H9 (cell line): ENCODE data around the gene ZBTB44. TPM values are rescaled to one million over a fixed set of nuclear protein-coding genes. Genes with fewer than 3 reads are reported as not detected.

Experiments used
- DNase-seq: peaks from one replicate; pipeline ENCODE4 v3.0.0-alpha.2; 2017
- H2AFZ ChIP-seq: one replicate; pipeline ENCODE4 v1.6.1; 2013; ENCODE audit warnings: mild to moderate bottlenecking, low read length, control low read depth, moderate library complexity
- H2AK5ac ChIP-seq: 2 replicates; pipeline ENCODE4 v1.6.1; 2013; ENCODE audit warnings: low read length, control low read depth, mixed read lengths; ENCODE audit not compliant: insufficient read length
- H2BK120ac ChIP-seq: one replicate; pipeline ENCODE4 v1.6.1; 2013; ENCODE audit warnings: low read depth, mild to moderate bottlenecking, low read length, control low read depth, inconsistent platforms; ENCODE audit not compliant: poor library complexity, severe bottlenecking
- H2BK12ac ChIP-seq: 2 replicates; pipeline ENCODE4 v1.6.1; 2013; ENCODE audit warnings: low read length, control low read depth, mixed read lengths, low read depth; ENCODE audit not compliant: insufficient read length
- H2BK15ac ChIP-seq: 2 replicates; pipeline ENCODE4 v1.6.1; 2013; ENCODE audit warnings: low read depth, low read length, control low read depth
- H2BK20ac ChIP-seq: one replicate; pipeline ENCODE4 v1.6.1; 2013; ENCODE audit warnings: low read depth, mild to moderate bottlenecking, low read length, control low read depth, inconsistent platforms; ENCODE audit not compliant: poor library complexity, severe bottlenecking
- H2BK5ac ChIP-seq: 2 replicates; pipeline ENCODE4 v1.6.1; 2013; ENCODE audit warnings: low read length, control low read depth, mixed read lengths; ENCODE audit not compliant: insufficient read length
- H3K14ac ChIP-seq: 2 replicates; pipeline ENCODE4 v1.6.1; 2013; ENCODE audit warnings: low read length, control low read depth; ENCODE audit not compliant: insufficient read depth
- H3K18ac ChIP-seq: 2 replicates; pipeline ENCODE4 v1.6.1; 2013; ENCODE audit warnings: low read depth, mild to moderate bottlenecking, mixed read lengths, low read length, control low read depth; ENCODE audit not compliant: insufficient read length
- H3K23ac ChIP-seq: 2 replicates; pipeline ENCODE4 v1.6.1; 2013; ENCODE audit warnings: low read length, control low read depth, mixed read lengths, low read depth; ENCODE audit not compliant: insufficient read length
- H3K23me2 ChIP-seq: 2 replicates; pipeline ENCODE4 v1.6.1; 2013; ENCODE audit warnings: low read depth, mild to moderate bottlenecking, mixed read lengths, low read length, control low read depth; ENCODE audit not compliant: insufficient read length, poor library complexity, severe bottlenecking
- H3K27ac ChIP-seq: 2 replicates; pipeline ENCODE4 v1.5.1; 2013; ENCODE audit warnings: low read length, control low read depth, mixed read lengths, low read depth; ENCODE audit not compliant: insufficient read length
- H3K27me3 ChIP-seq: 2 replicates; pipeline ENCODE4 v1.6.1; 2013; ENCODE audit warnings: low read length, control low read depth, inconsistent platforms; ENCODE audit not compliant: insufficient read depth
- H3K4ac ChIP-seq: 2 replicates; pipeline ENCODE4 v1.6.1; 2013; ENCODE audit warnings: low read depth, mild to moderate bottlenecking, control low read depth, inconsistent platforms, low read length, moderate library complexity
- H3K4me1 ChIP-seq: 2 replicates; pipeline ENCODE4 v1.6.1; 2013; ENCODE audit warnings: low read length, control low read depth, inconsistent platforms; ENCODE audit not compliant: insufficient read depth
- H3K4me2 ChIP-seq: 2 replicates; pipeline ENCODE4 v1.6.1; 2013; ENCODE audit warnings: low read length, control low read depth, mixed read lengths; ENCODE audit not compliant: insufficient read length, insufficient read depth
- H3K56ac ChIP-seq: 2 replicates; pipeline ENCODE4 v1.6.1; 2013; ENCODE audit warnings: low read depth, mild to moderate bottlenecking, mixed read lengths, low read length, control low read depth; ENCODE audit not compliant: insufficient read length
- H3K79me1 ChIP-seq: 2 replicates; pipeline ENCODE4 v1.6.1; 2013; ENCODE audit warnings: low read depth, mild to moderate bottlenecking, moderate library complexity, low read length, control low read depth, inconsistent platforms; ENCODE audit not compliant: insufficient read depth, poor library complexity, severe bottlenecking
- H3K79me2 ChIP-seq: 2 replicates; pipeline ENCODE4 v1.6.1; 2013; ENCODE audit warnings: low read length, control low read depth, inconsistent platforms; ENCODE audit not compliant: insufficient read depth
- H3K9ac ChIP-seq: 2 replicates; pipeline ENCODE4 v1.6.1; 2013; ENCODE audit warnings: low read length, control low read depth, mixed read lengths; ENCODE audit not compliant: insufficient read length; ENCODE audit errors: extremely low read depth
- H3K9me3 ChIP-seq: one replicate; pipeline ENCODE4 v1.6.1; 2013; ENCODE audit warnings: low read depth, low read length, inconsistent platforms; ENCODE audit not compliant: control insufficient read depth
- H3T11ph ChIP-seq: one replicate; pipeline ENCODE4 v1.6.1; 2013; ENCODE audit warnings: mild to moderate bottlenecking, low read length, control low read depth, inconsistent platforms
- H4K20me1 ChIP-seq: one replicate; pipeline ENCODE4 v1.6.1; 2013; ENCODE audit not compliant: control insufficient read depth, insufficient read length, insufficient read depth
- H4K5ac ChIP-seq: 2 replicates; pipeline ENCODE4 v1.6.1; 2013; ENCODE audit warnings: low read depth, mild to moderate bottlenecking, mixed read lengths, low read length, control low read depth; ENCODE audit not compliant: insufficient read length
- H4K8ac ChIP-seq: replicated peaks from 2 replicates; pipeline ENCODE4 v1.6.1; 2013; ENCODE audit warnings: low read length, control low read depth, mixed read lengths, low read depth; ENCODE audit not compliant: insufficient read length
- H4K91ac ChIP-seq: 2 replicates; pipeline ENCODE4 v1.6.1; 2013; ENCODE audit warnings: low read depth, mild to moderate bottlenecking, moderate library complexity, mixed read lengths, low read length, control low read depth; ENCODE audit not compliant: insufficient read length
- H3K27ac Mint-ChIP-seq, 3 experiments: 2 replicates in 2 of 3; 3 replicates in 1 of 3; pipeline ENCODE4 v1.8.0; 2020 to 2021; ENCODE audit warnings: mixed read lengths in 3 of 3, mild to moderate bottlenecking in 1 of 3, moderate library complexity in 1 of 3
- H3K27me3 Mint-ChIP-seq: 2 replicates; pipeline ENCODE4 v1.8.0; 2021; ENCODE audit warnings: low read depth, mild to moderate bottlenecking, moderate library complexity, mixed read lengths
- H3K36me3 Mint-ChIP-seq, 3 experiments: 2 replicates in 2 of 3; 3 replicates in 1 of 3; pipeline ENCODE4 v1.8.0; 2020 to 2021; ENCODE audit warnings: low read depth in 3 of 3, mixed read lengths in 3 of 3; ENCODE audit not compliant: insufficient read depth in 1 of 3
- H3K4me1 Mint-ChIP-seq, 2 experiments: 2 replicates each; pipeline ENCODE4 v1.8.0; 2020; ENCODE audit warnings: mixed read lengths in 2 of 2
- H3K4me3 Mint-ChIP-seq, 2 experiments: 2 replicates in 1 of 2; 3 replicates in 1 of 2; pipeline ENCODE4 v1.8.0; 2020 to 2021; ENCODE audit warnings: mild to moderate bottlenecking in 2 of 2, mixed read lengths in 2 of 2, moderate library complexity in 1 of 2
- H3K9me3 Mint-ChIP-seq, 2 experiments: 2 replicates in 1 of 2; 3 replicates in 1 of 2; pipeline ENCODE4 v1.8.0; 2020; ENCODE audit warnings: mild to moderate bottlenecking in 2 of 2, mixed read lengths in 2 of 2, moderate library complexity in 1 of 2
- WGBS: extraction: QIAGEN DNeasy Blood & Tissue Kit; methylation state at CpG from one replicate; pipeline ENCODE4 v1.1.7; 2013; ENCODE audit warnings: missing lambda C conversion rate, low lambda C conversion rate, mixed read lengths; ENCODE audit not compliant: insufficient read length; ENCODE audit errors: extremely low coverage; 5-methylcytosine and 5-hydroxymethylcytosine counted together
- total RNA-seq: library from RNA; stranded (reverse); gene quantifications from 2 replicates; pipeline ENCODE4 v1.2.1, GENCODE V29; 2021
- TF ChIP-seq, protein P1 (sequence below): fragments of 200-600 bp; sonication (generic); conservative IDR thresholded peaks from 3 replicates; pipeline ENCODE4 v1.8.0; 2021; ENCODE audit warnings: antibody characterized with exemption, mild to moderate bottlenecking

ZBTB44 gene
- total RNA-seq, 1 experiment from 2014 or later, result 67.7 TPM

- no peak overlapping the region for H3K18ac ChIP-seq
- no peaks in the 10 kb centered on the region for H3K79me1 ChIP-seq
- no peaks in the 10 kb centered on the region; the same call in 1 of the 2 replicates for H3K4me1 ChIP-seq
- no peaks in the 10 kb centered on the region for H3K9me3 Mint-ChIP-seq
- no peak overlapping the region for H2AFZ ChIP-seq
- H3K56ac ChIP-seq, result no peak overlapping the region
- no peak overlapping the region for H2BK12ac ChIP-seq
- H3K4me2 ChIP-seq, result no peak overlapping the region
- H3K36me3 Mint-ChIP-seq, result peaks cover 1 to 4% (median 3%) of the 10 kb centered on the region in 3 experiments; a peak in 3 of 7 replicates
- no peaks in the 10 kb centered on the region for H3K27me3 ChIP-seq
- H2AK5ac ChIP-seq, result no peak overlapping the region
- H3K27ac ChIP-seq, result no peak overlapping the region
- TF ChIP-seq, protein P1, sequence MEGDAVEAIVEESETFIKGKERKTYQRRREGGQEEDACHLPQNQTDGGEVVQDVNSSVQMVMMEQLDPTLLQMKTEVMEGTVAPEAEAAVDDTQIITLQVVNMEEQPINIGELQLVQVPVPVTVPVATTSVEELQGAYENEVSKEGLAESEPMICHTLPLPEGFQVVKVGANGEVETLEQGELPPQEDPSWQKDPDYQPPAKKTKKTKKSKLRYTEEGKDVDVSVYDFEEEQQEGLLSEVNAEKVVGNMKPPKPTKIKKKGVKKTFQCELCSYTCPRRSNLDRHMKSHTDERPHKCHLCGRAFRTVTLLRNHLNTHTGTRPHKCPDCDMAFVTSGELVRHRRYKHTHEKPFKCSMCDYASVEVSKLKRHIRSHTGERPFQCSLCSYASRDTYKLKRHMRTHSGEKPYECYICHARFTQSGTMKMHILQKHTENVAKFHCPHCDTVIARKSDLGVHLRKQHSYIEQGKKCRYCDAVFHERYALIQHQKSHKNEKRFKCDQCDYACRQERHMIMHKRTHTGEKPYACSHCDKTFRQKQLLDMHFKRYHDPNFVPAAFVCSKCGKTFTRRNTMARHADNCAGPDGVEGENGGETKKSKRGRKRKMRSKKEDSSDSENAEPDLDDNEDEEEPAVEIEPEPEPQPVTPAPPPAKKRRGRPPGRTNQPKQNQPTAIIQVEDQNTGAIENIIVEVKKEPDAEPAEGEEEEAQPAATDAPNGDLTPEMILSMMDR, result no peak
- no peak overlapping the region for H2BK15ac ChIP-seq
- no peak overlapping the region for H3K4me3 Mint-ChIP-seq
- H4K91ac ChIP-seq, result no peak overlapping the region
- 0 out of 2 replicates have a peak, but pooled peaks cover 1% of the 10 kb centered on the region for H3K27me3 Mint-ChIP-seq
- H3K27ac Mint-ChIP-seq, result peak overlapping the region in 1 of 3 experiments; percentile 25; a peak in 1 of 7 replicates
- H2BK5ac ChIP-seq, result no peak overlapping the region
- no peaks in the 10 kb centered on the region for H4K20me1 ChIP-seq
- H3K4ac ChIP-seq, result no peak overlapping the region
- H2BK120ac ChIP-seq, result no peak overlapping the region
- H3K14ac ChIP-seq, result no peak overlapping the region
- H3K23me2 ChIP-seq, result no peaks in the 10 kb centered on the region
- H4K5ac ChIP-seq, result no peak overlapping the region
- H3T11ph ChIP-seq, result no peak overlapping the region
- DNase-seq, result no peak
- peaks cover 8 to 16% of the 10 kb centered on the region in 2 experiments for H3K4me1 Mint-ChIP-seq
- H3K9me3 ChIP-seq, result no peaks in the 10 kb centered on the region
- no peak overlapping the region for H3K9ac ChIP-seq
- no peak overlapping the region for H2BK20ac ChIP-seq
- no CpG with 5 or more reads among the region's 1 CpG for WGBS
- no peaks in the 10 kb centered on the region for H3K79me2 ChIP-seq
- H4K8ac ChIP-seq, result no peak overlapping the region
- no peak overlapping the region for H3K23ac ChIP-seq
Observed at GRCh38 chr11:130330101-130330684, 15.5 kb upstream of the ZBTB44 start.
